Natural killer cell (primary cell): ENCODE measurements around the gene ERC1. TPM values are rescaled to one million over a fixed set of nuclear protein-coding genes. Genes with fewer than 3 reads are reported as not detected.

Experiments used
- ATAC-seq, 3 donors: fragments of 150-1000 bp in 2 of 3; fragments of 200-7000 bp in 1 of 3; cut with Tn5 transposase; 1 replicate in 1 of 3; 2 replicates in 2 of 3; pipeline ENCODE4 v1.10.0; 2021; ENCODE audit warnings: mild to moderate bottlenecking in 2 of 3, moderate library complexity in 2 of 3
- DNase-seq, 2 donors: peaks; one replicate each; pipeline versions ENCODE4 v3.0.0 to v3.0.0-alpha.2; 2013 to 2021; ENCODE audit warnings: mixed read lengths in 1 of 2
- H3K27ac ChIP-seq: one replicate; pipeline ENCODE4 v1.5.1; 2013; ENCODE audit warnings: mild to moderate bottlenecking, low read length
- H3K27me3 ChIP-seq: one replicate; pipeline ENCODE4 v1.6.1; 2013; ENCODE audit warnings: low read length; ENCODE audit not compliant: control insufficient read depth, insufficient read depth
- H3K36me3 ChIP-seq: one replicate; pipeline ENCODE4 v1.6.1; 2013; ENCODE audit warnings: low read length; ENCODE audit not compliant: control insufficient read depth, insufficient read depth
- H3K4me1 ChIP-seq: one replicate; pipeline ENCODE4 v1.6.1; 2013; ENCODE audit warnings: low read length; ENCODE audit not compliant: control insufficient read depth, insufficient read depth
- H3K4me3 ChIP-seq: one replicate; pipeline ENCODE4 v1.5.1; 2013; ENCODE audit warnings: low read length
- H3K9me3 ChIP-seq: one replicate; pipeline ENCODE4 v1.6.1; 2013; ENCODE audit warnings: low read length; ENCODE audit not compliant: control insufficient read depth, insufficient read depth
- H3K27ac Mint-ChIP-seq, 2 donors: one replicate each; pipeline ENCODE4 v1.8.0; 2022; ENCODE audit warnings: mild to moderate bottlenecking in 2 of 2, mixed read lengths in 2 of 2, moderate library complexity in 1 of 2
- H3K27me3 Mint-ChIP-seq, 2 donors: one replicate each; pipeline ENCODE4 v1.8.0; 2022; ENCODE audit warnings: low read depth in 2 of 2, mixed read lengths in 2 of 2
- H3K36me3 Mint-ChIP-seq: one replicate; pipeline ENCODE4 v1.8.0; 2022; ENCODE audit warnings: mixed read lengths
- H3K4me1 Mint-ChIP-seq, 2 donors: one replicate each; pipeline ENCODE4 v1.8.0; 2022; ENCODE audit warnings: mixed read lengths in 2 of 2
- H3K4me3 Mint-ChIP-seq: one replicate; pipeline ENCODE4 v1.8.0; 2022; ENCODE audit warnings: mild to moderate bottlenecking, moderate library complexity, mixed read lengths
- H3K9me3 Mint-ChIP-seq, 2 donors: one replicate each; pipeline ENCODE4 v1.8.0; 2022; ENCODE audit warnings: mixed read lengths in 2 of 2
- WGBS: methylation state at CpG from one replicate; pipeline ENCODE4 v1.1.7; 2013; ENCODE audit warnings: missing lambda C conversion rate; ENCODE audit not compliant: insufficient coverage; 5-methylcytosine and 5-hydroxymethylcytosine counted together
- intact Hi-C: fragments of 100-400 bp; cut with micrococcal nuclease; formaldehyde crosslinking; loops from one replicate; pipeline ENCODE4 v1.14.2; 2022
- total RNA-seq, 4 donors: library from RNA; stranded (reverse); fragments of 120-200 nt in 1 of 4; gene quantifications; one replicate each; pipeline versions ENCODE4 v1.2.3 to v1.2.4, GENCODE V29; 2013 to 2022
- TF ChIP-seq, protein P1 (sequence below): fragments of 200-600 bp; IDR thresholded peaks from one replicate; pipeline ENCODE4 v1.8.0; 2022; ENCODE audit warnings: antibody characterized with exemption

Gene ERC1
- total RNA-seq, 3 donors from 2014 or later (not counting 1 experiment from before 2014, with no cell fraction given) = 43.5 to 54.0 (median 44.9) TPM

DNA sequence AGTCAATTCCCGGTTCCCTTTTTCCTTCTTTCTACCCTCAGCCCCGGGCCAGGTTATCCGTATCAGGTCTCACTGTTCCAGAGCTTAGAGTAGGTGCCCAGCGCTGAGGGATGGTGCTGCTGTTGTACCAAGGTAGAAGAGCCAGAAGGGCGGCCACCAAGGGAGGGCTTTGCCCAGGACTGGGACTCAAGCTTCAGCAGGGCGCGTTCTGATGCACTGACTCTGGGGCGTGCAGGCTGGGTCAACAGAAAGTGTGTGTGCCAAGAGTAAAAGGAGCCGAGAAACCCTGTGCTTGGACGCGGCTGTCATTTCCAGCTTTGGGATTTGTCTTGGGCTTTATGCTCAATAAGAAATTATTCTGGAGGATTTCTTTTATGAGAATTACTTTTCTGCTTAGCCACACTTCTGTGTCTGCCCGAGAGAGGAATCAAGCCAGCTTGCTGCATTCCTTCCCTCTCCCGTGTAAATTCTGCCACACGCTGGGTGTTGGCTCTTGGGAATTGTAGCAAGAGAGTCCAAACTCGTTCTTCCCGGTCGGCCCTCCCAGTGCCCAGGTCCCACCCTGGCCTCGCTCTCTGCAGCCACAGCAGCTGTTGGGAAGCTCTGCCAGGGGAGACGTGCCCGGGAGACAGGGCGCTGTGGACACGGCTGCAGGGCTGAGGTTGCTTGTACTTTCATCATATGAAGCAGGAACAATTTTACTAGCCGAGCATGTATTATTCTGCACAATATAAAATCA is 505.3 kb downstream of the ERC1 start:
- 91% methylated on average over 23 of the region's 23 CpGs for WGBS
- TF ChIP-seq, protein P1, sequence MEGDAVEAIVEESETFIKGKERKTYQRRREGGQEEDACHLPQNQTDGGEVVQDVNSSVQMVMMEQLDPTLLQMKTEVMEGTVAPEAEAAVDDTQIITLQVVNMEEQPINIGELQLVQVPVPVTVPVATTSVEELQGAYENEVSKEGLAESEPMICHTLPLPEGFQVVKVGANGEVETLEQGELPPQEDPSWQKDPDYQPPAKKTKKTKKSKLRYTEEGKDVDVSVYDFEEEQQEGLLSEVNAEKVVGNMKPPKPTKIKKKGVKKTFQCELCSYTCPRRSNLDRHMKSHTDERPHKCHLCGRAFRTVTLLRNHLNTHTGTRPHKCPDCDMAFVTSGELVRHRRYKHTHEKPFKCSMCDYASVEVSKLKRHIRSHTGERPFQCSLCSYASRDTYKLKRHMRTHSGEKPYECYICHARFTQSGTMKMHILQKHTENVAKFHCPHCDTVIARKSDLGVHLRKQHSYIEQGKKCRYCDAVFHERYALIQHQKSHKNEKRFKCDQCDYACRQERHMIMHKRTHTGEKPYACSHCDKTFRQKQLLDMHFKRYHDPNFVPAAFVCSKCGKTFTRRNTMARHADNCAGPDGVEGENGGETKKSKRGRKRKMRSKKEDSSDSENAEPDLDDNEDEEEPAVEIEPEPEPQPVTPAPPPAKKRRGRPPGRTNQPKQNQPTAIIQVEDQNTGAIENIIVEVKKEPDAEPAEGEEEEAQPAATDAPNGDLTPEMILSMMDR = no peak
- ATAC-seq = no peak
- Mint-ChIP-seq H3K4me3 (no peak overlapping the region), H3K27me3 (no peaks in the 10 kb centered on the region), H3K4me1 (no peaks in the 10 kb centered on the region), H3K36me3 (no peaks in the 10 kb centered on the region), H3K27ac (no peak overlapping the region), H3K9me3 (no peaks in the 10 kb centered on the region)
- no peaks in the 10 kb centered on the region for H3K9me3 ChIP-seq
- H3K4me1 ChIP-seq = no peaks in the 10 kb centered on the region
- H3K27me3 ChIP-seq = no peaks in the 10 kb centered on the region
- H3K27ac ChIP-seq = no peak overlapping the region
- no peak for DNase-seq
- H3K36me3 ChIP-seq = no peaks in the 10 kb centered on the region
- H3K4me3 ChIP-seq = no peak overlapping the region
- intact Hi-C loops = no loop called here

DNA sequence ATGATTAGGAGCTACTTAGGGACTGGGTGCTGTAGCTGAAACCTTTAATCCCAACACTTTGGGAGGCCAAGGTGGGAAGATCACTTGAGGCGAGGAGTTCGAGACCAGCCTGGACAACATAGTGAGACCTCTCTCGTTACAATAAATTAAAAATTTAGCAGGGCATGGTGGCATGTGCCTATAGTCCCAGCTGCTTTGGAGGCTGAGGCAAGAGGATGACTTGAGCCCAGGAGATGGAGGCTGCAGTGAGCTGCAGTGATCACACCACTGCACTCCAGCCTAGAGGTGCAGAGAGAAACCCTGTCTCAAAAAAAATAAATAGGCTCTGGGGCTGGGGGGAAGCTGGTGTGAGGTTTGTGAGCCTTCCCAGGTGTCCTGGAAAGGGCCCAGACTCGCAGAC is 506.1 kb downstream of the ERC1 start:
- H3K27ac Mint-ChIP-seq = no peak overlapping the region
- no peaks in the 10 kb centered on the region for H3K4me1 Mint-ChIP-seq
- no peaks in the 10 kb centered on the region for H3K9me3 ChIP-seq
- 94% methylated on average over 4 of the region's 4 CpGs for WGBS
- H3K27me3 Mint-ChIP-seq = no peaks in the 10 kb centered on the region
- no peaks in the 10 kb centered on the region for H3K36me3 ChIP-seq
- no peaks in the 10 kb centered on the region for H3K36me3 Mint-ChIP-seq
- no peaks in the 10 kb centered on the region for H3K27me3 ChIP-seq
- H3K27ac ChIP-seq = no peak overlapping the region
- intact Hi-C loops = no loop called here
- no peaks in the 10 kb centered on the region for H3K9me3 Mint-ChIP-seq
- H3K4me3 Mint-ChIP-seq = no peak overlapping the region
- no peak overlapping the region for H3K4me3 ChIP-seq
- H3K4me1 ChIP-seq = no peaks in the 10 kb centered on the region
- ATAC-seq (no peak), DNase-seq (no peak)
- TF ChIP-seq, protein P1 = no peak

DNA sequence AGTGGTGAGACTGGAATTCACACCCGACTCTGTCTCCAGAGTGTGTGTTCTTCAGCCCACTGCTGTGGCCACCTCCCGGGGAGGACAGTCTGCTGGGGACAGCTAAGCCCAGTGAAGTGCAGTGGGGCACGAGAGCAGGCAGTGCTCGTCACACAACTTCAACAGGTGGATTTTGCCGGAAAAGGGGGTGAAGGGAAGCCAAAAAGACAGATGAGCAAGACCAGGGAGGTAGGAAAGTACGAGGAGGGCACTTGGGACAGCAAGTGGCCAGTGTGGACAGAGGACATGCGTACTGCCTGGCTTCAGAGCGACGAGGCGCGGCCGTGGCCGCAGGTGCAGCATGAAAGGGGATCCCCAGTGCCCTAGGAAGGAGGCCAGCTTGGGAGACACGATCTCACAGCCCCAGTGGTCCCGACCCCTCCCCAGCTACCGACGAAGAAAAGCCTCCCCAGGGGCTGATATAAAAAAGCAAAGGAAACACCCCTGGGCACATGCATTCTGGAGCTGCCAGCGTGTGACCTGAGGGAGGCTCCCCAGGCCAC is 507.2 kb downstream of the ERC1 start:
- no peaks in the 10 kb centered on the region for H3K27me3 ChIP-seq
- ATAC-seq (no peak), DNase-seq (no peak)
- peaks cover 5 to 10% of the 10 kb centered on the region in 2 donors for H3K27me3 Mint-ChIP-seq
- H3K9me3 ChIP-seq = no peaks in the 10 kb centered on the region
- H3K36me3 Mint-ChIP-seq = no peaks in the 10 kb centered on the region
- H3K4me3 ChIP-seq = no peak overlapping the region
- no peaks in the 10 kb centered on the region for H3K9me3 Mint-ChIP-seq
- H3K36me3 ChIP-seq = no peaks in the 10 kb centered on the region
- TF ChIP-seq, protein P1 = no peak
- H3K4me1 ChIP-seq = no peaks in the 10 kb centered on the region
- no peak overlapping the region for H3K27ac Mint-ChIP-seq
- no peak overlapping the region for H3K27ac ChIP-seq
- intact Hi-C loops = no loop called here
- WGBS = 81% methylated on average over 18 of the region's 18 CpGs
- no peak overlapping the region for H3K4me3 Mint-ChIP-seq
- H3K4me1 Mint-ChIP-seq = no peaks in the 10 kb centered on the region
